Measurements from ENCODE around the gene MMP3. TPM values are rescaled to one million over a fixed set of nuclear protein-coding genes. Genes with fewer than 3 reads are reported as not detected.

MMP3 gene
- total RNA-seq, 1 donor from 2014 or later = not detected

GRCh38 chr11:102800767-102801166, 42.6 kb downstream of the MMP3 start:
- no peak overlapping the region for H3K4me3 Mint-ChIP-seq
- H3K27ac Mint-ChIP-seq = no peak overlapping the region
- CTCF ChIA-PET = interaction anchor here (0.7 kb wide), 1 partner anchor 676 kb away, joined by 3 read pairs; no protein-coding TSS in a partner anchor
- no peaks in the 10 kb centered on the region for H3K9me3 Mint-ChIP-seq
- TF ChIP-seq CTCF (IDR thresholded peaks at IDR 0.05) = no peak
- POLR2A ChIA-PET = no interaction called here
- peaks cover 4% of the 10 kb centered on the region for H3K27me3 Mint-ChIP-seq
- intact Hi-C loops (cut with micrococcal nuclease) = no loop called here
- H3K36me3 Mint-ChIP-seq (ENCODE audit: low read depth) = no peaks in the 10 kb centered on the region
- no peak for ATAC-seq (ENCODE audit: low read depth)
- DNase-seq = no peak
- no peaks in the 10 kb centered on the region for H3K4me1 Mint-ChIP-seq

DNA sequence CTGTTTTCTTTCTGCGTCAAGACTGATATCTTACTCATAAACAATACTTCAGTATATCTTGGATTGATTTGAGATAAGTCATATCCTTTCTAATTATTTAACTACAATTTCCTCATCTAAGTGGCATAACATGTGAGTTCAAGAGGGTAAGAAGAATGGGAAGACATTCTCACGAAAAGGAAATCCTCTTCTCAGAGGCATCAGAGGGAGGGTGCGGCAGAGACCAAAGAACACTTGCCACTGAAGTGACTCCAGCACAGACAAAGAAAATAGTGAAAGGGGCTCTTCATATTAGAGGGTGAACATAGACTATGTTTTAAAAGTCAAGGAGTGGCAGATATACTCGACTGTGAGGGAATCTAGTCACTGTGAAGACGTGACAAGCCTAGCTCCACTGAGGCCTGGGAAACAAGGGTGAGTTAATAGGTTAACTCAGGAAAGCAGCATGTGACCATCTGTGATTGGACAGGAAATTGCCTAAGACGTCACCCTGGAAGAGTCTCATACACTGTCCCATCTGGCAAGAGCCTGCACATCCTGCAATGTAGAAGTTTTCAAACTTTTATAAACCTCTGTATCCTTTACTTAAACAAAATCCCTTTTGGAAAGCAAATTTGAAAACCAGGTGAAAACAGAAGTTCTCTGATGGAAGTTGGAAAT, 43.6 kb downstream of the MMP3 start:
- Mint-ChIP-seq H3K27me3 (peaks cover 4% of the 10 kb centered on the region), H3K4me1 (no peaks in the 10 kb centered on the region), H3K4me3 (no peak overlapping the region), H3K27ac (no peak overlapping the region), H3K36me3 (ENCODE audit: low read depth) (no peaks in the 10 kb centered on the region), H3K9me3 (no peaks in the 10 kb centered on the region)
- DNase-seq (no peak), ATAC-seq (ENCODE audit: low read depth) (no peak)
- CTCF ChIA-PET = interaction anchor here (0.7 kb wide), 1 partner anchor 675 kb away, joined by 3 read pairs; no protein-coding TSS in a partner anchor
- no peak for TF ChIP-seq CTCF (IDR thresholded peaks at IDR 0.05)
- intact Hi-C loops (cut with micrococcal nuclease) = no loop called here
- POLR2A ChIA-PET = no interaction called here

GRCh38 chr11:102798012-102798746, 45.2 kb downstream of the MMP3 start, which contains the start of gene MMP1:
Gene MMP1, minus strand, starts transcription at chr11:102798160. Its CDS starts 68 bp downstream, at chr11:102798092.
- POLR2A ChIA-PET = no interaction called here
- no peaks in the 10 kb centered on the region for H3K36me3 Mint-ChIP-seq (ENCODE audit: low read depth)
- H3K4me1 Mint-ChIP-seq = peaks cover 6% of the 10 kb centered on the region
- TF ChIP-seq CTCF (IDR thresholded peaks at IDR 0.05) = no peak
- DNase-seq = no peak
- no peaks in the 10 kb centered on the region for H3K9me3 Mint-ChIP-seq
- CTCF ChIA-PET = no interaction called here
- intact Hi-C loops (cut with micrococcal nuclease) = no loop called here
- H3K4me3 Mint-ChIP-seq = no peak within 1 kb of the TSS
- H3K27ac Mint-ChIP-seq = no peak within 1 kb of the TSS
- ATAC-seq (ENCODE audit: low read depth) = no peak
- no peaks in the 10 kb centered on the region for H3K27me3 Mint-ChIP-seq

- TF ChIP-seq CTCF (IDR thresholded peaks at IDR 0.05) = no peak
- intact Hi-C loops (cut with micrococcal nuclease) = loop anchor here (1.0 kb wide), 1 partner anchor 147 kb away; no protein-coding TSS in a partner anchor
- ChIA-PET CTCF (interaction anchor here (1.1 kb wide), 1 partner anchor 147 kb away, joined by 4 read pairs; no protein-coding TSS in a partner anchor), POLR2A (no interaction called here)
- no peak for DNase-seq
- Mint-ChIP-seq H3K36me3 (ENCODE audit: low read depth) (no peaks in the 10 kb centered on the region), H3K27ac (peak overlapping the region; percentile 16), H3K9me3 (no peaks in the 10 kb centered on the region), H3K27me3 (peaks cover 3% of the 10 kb centered on the region), H3K4me1 (peaks cover 6% of the 10 kb centered on the region), H3K4me3 (no peak overlapping the region)
- peak; percentile 76 for ATAC-seq (ENCODE audit: low read depth)
These were observed 49.0 kb downstream of the MMP3 start for GRCh38 chr11:102794382-102794781.

DNA sequence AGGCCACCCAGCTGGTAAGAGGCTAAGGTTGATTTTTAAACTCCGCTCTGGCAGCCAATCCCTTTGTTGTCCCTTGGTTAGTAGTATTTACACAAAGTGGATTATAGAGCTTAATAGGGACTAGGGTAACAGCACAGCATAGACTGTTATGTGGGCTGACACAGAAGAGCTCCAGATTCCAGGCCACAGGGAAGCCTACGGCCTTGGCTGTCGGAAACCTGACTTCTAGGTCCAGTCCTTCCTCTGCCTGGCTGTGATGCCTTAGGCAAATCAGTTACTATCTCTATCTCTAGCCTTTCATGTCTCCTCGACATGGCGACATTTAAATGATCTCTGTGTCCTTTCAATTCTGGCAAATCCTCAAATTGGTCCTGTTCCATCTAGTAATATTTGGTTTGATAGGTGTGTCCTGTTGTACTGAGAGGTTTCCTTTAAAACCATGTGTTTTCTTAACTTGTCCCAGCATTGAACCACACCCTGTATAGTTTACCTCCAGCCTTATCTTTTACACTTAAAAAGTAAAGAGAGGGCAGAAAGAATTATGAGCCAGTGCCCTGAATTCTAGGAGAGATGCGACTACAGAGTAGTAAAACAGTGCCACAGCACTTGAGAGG, 49.6 kb downstream of the MMP3 start:
- Mint-ChIP-seq H3K36me3 (ENCODE audit: low read depth) (no peaks in the 10 kb centered on the region), H3K27ac (peak overlapping the region; percentile 16), H3K4me3 (no peak overlapping the region), H3K9me3 (no peaks in the 10 kb centered on the region), H3K27me3 (peaks cover 4% of the 10 kb centered on the region), H3K4me1 (peaks cover 6% of the 10 kb centered on the region)
- no peak for TF ChIP-seq CTCF (IDR thresholded peaks at IDR 0.05)
- ChIA-PET CTCF (interaction anchor here (1.2 kb wide), 1 partner anchor 8 kb away, joined by 3 read pairs; no protein-coding TSS in a partner anchor), POLR2A (no interaction called here)
- intact Hi-C loops (cut with micrococcal nuclease) = loop anchor here (1.0 kb wide), 1 partner anchor 148 kb away; no protein-coding TSS in a partner anchor
- DNase-seq = no peak
- no peak for ATAC-seq (ENCODE audit: low read depth)

All from activated B cell treated with CpG ODN at 0.5 μM for 24 hours (primary cell).